Measurements from ENCODE around the gene LIPK.

DNA sequence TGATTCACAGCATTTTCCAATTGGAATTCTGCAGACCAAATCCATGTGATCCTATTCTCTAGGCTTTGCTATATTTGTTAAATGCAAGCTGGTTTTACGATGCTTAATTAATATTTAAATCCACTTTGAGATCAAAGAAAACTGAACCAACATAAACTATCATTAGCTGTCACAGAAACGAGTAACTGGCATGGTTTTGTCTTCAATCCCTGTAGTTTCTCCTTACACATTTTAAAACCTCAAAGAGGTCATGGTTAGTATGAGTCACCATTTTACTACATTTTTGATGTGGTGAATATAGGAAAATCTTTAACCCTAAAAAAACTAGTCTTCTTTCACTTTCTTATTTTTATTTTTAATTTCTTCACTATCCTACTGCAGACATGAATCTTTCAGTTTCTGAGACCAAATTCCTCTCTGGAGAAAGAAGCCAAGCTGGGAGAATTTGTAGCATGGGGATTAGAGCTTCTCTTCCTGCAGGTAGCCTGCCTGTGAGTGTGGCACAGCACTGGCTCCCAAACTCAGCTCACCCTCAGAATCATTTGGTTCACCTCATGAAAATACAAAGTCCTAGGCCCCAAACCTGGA is 87.8 kb downstream of the LIPK start:
- TF ChIP-seq, protein P1, sequence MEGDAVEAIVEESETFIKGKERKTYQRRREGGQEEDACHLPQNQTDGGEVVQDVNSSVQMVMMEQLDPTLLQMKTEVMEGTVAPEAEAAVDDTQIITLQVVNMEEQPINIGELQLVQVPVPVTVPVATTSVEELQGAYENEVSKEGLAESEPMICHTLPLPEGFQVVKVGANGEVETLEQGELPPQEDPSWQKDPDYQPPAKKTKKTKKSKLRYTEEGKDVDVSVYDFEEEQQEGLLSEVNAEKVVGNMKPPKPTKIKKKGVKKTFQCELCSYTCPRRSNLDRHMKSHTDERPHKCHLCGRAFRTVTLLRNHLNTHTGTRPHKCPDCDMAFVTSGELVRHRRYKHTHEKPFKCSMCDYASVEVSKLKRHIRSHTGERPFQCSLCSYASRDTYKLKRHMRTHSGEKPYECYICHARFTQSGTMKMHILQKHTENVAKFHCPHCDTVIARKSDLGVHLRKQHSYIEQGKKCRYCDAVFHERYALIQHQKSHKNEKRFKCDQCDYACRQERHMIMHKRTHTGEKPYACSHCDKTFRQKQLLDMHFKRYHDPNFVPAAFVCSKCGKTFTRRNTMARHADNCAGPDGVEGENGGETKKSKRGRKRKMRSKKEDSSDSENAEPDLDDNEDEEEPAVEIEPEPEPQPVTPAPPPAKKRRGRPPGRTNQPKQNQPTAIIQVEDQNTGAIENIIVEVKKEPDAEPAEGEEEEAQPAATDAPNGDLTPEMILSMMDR (IDR thresholded peaks at IDR 0.05), result no peak
- no peak for TF ChIP-seq POLR2A (IDR thresholded peaks at IDR 0.05)

All from right lobe of liver (tissue), 4 donors.